ENCODE results near the gene SLC38A9.

- TF ChIP-seq CTCF (IDR thresholded peaks at IDR 0.05; ENCODE audit: low read length) (no peak), EZH2phosphoT487 (IDR thresholded peaks at IDR 0.05; ENCODE audit: low read length) (no peak)
Observed at GRCh38 chr5:55731848-55732247, 19.7 kb upstream of the SLC38A9 start.
